H1 (cell line): Measurements from ENCODE around the gene ATP6V0A1. TPM values are rescaled to one million over a fixed set of nuclear protein-coding genes. Genes with fewer than 3 reads are reported as not detected.

Source experiments
- CTCF ChIA-PET: fragments of 300-600 bp; sonication (Branson Sonifier 250); formaldehyde crosslinking; loops from one replicate; lab custom pipeline; 2021; ENCODE audit not compliant: partially characterized antibody; lab: Charles Lee
- POLR2A ChIA-PET: fragments of 300-600 bp; sonication (Branson Sonifier 250); formaldehyde crosslinking; loops from one replicate; lab custom pipeline; 2021; ENCODE audit warnings: inconsistent platforms; ENCODE audit not compliant: partially characterized antibody; lab: Charles Lee
- DNase-seq, 2 experiments: peaks; one replicate each; pipeline versions ENCODE4 v3.0.0 to v3.0.0-alpha.2; 2010 to 2022; ENCODE audit warnings: low spot score in 2 of 2, low read depth in 1 of 2, mixed read lengths in 1 of 2
- FAIRE-seq: peaks from 2 replicates; lab custom pipeline; 2011; peaks lifted over from hg19 to GRCh38; lab: Jason Lieb, UNC
- H2AFZ ChIP-seq: 2 replicates; pipeline ENCODE4 v1.8.1; 2012; ENCODE audit warnings: low read length, inconsistent platforms
- H2AK5ac ChIP-seq: 2 replicates; pipeline ENCODE4 v1.6.1; 2013; ENCODE audit warnings: low read depth, low read length
- H2BK120ac ChIP-seq: replicated peaks from 2 replicates; pipeline ENCODE3; 2013; ENCODE audit warnings: low read depth, low read length, inconsistent platforms
- H2BK12ac ChIP-seq: 2 replicates; pipeline ENCODE4 v1.6.1; 2013; ENCODE audit warnings: low read depth, low read length
- H2BK15ac ChIP-seq: 2 replicates; pipeline ENCODE4 v1.6.1; 2013; ENCODE audit warnings: low read length
- H2BK20ac ChIP-seq: 2 replicates; pipeline ENCODE4 v1.6.1; 2013; ENCODE audit warnings: low read length
- H2BK5ac ChIP-seq: 2 replicates; pipeline ENCODE4 v1.6.1; 2013; ENCODE audit warnings: low read depth, low read length
- H3K14ac ChIP-seq: 2 replicates; pipeline ENCODE4 v1.6.1; 2013; ENCODE audit warnings: inconsistent platforms; ENCODE audit not compliant: insufficient read length
- H3K18ac ChIP-seq: 2 replicates; pipeline ENCODE4 v1.6.1; 2013; ENCODE audit warnings: low read length; ENCODE audit errors: extremely low read depth
- H3K23ac ChIP-seq: 2 replicates; pipeline ENCODE4 v1.6.1; 2013; ENCODE audit warnings: inconsistent platforms; ENCODE audit not compliant: insufficient read length
- H3K23me2 ChIP-seq: 2 replicates; pipeline ENCODE4 v1.6.1; 2013; ENCODE audit warnings: low read depth, low read length
- H3K27ac ChIP-seq: 2 replicates; pipeline ENCODE4 v1.6.1; 2011; ENCODE audit warnings: low read depth, low read length, inconsistent platforms
- H3K27me3 ChIP-seq, 4 experiments: replicated peaks in 1 of 4; 1 replicate in 1 of 4; 2 replicates in 3 of 4; pipeline versions ENCODE4 v1.6.1 to v1.8.1; 2011 to 2013; ENCODE audit warnings: low read length in 3 of 4, mild to moderate bottlenecking in 3 of 4, inconsistent platforms in 2 of 4, mixed read lengths in 2 of 4, moderate library complexity in 1 of 4; ENCODE audit not compliant: control insufficient read depth in 3 of 4, insufficient read depth in 3 of 4; ENCODE audit errors: extremely low read depth in 1 of 4
- H3K36me3 ChIP-seq, 4 experiments: 2 replicates each; pipeline versions ENCODE4 v1.6.1 to v1.8.1; 2011 to 2013; ENCODE audit warnings: mild to moderate bottlenecking in 4 of 4, low read length in 3 of 4, moderate library complexity in 2 of 4, control low read depth in 1 of 4, inconsistent platforms in 1 of 4; ENCODE audit not compliant: insufficient read depth in 4 of 4, control insufficient read depth in 2 of 4
- H3K4ac ChIP-seq: replicated peaks from 2 replicates; pipeline ENCODE3; 2013; ENCODE audit warnings: low read length, low read depth, mixed read lengths, inconsistent platforms; ENCODE audit not compliant: insufficient read length
- H3K4me1 ChIP-seq, 4 experiments: replicated peaks in 1 of 4; 1 replicate in 1 of 4; 2 replicates in 3 of 4; pipeline versions ENCODE4 v1.6.1 to v1.8.1; 2011 to 2013; ENCODE audit warnings: low read length in 3 of 4, inconsistent platforms in 2 of 4, mixed read lengths in 1 of 4; ENCODE audit not compliant: insufficient read depth in 4 of 4, control insufficient read depth in 3 of 4
- H3K4me2 ChIP-seq, 2 experiments: 2 replicates each; pipeline versions ENCODE4 v1.6.1 to v1.8.1; 2011 to 2013; ENCODE audit warnings: low read depth in 2 of 2, low read length in 2 of 2, control low read depth in 1 of 2, inconsistent platforms in 1 of 2, mild to moderate bottlenecking in 1 of 2; ENCODE audit not compliant: insufficient read depth in 1 of 2
- H3K4me3 ChIP-seq, 4 experiments: fragments of 200-600, 300-600 bp in 1 of 4; sonication (generic), shearing (Covaris generic), sonication (Bioruptor Twin) in 1 of 4; 2 replicates each; pipeline versions ENCODE4 v1.5.1 to v1.8.1; 2011 to 2016; ENCODE audit warnings: low read length in 4 of 4, low read depth in 3 of 4, control low read depth in 2 of 4, inconsistent platforms in 2 of 4, mild to moderate bottlenecking in 2 of 4, mixed read lengths in 1 of 4, moderate library complexity in 1 of 4; ENCODE audit not compliant: insufficient read depth in 2 of 4; ENCODE audit errors: extremely low read depth in 1 of 4
- H3K56ac ChIP-seq: replicated peaks from 2 replicates; pipeline ENCODE3; 2013; ENCODE audit warnings: low read depth, mild to moderate bottlenecking, mixed read lengths, low read length, inconsistent platforms; ENCODE audit not compliant: insufficient read length
- H3K79me1 ChIP-seq: 2 replicates; pipeline ENCODE4 v1.6.1; 2013; ENCODE audit warnings: low read depth, low read length, control low read depth
- H3K79me2 ChIP-seq, 2 experiments: 2 replicates each; pipeline versions ENCODE4 v1.6.1 to v1.8.1; 2012 to 2013; ENCODE audit warnings: low read length in 2 of 2, mild to moderate bottlenecking in 2 of 2, inconsistent platforms in 1 of 2; ENCODE audit not compliant: insufficient read depth in 2 of 2, control insufficient read depth in 1 of 2
- H3K9ac ChIP-seq, 4 experiments: replicated peaks in 1 of 4; 1 replicate in 1 of 4; 2 replicates in 3 of 4; pipeline versions ENCODE4 v1.6.1 to v1.8.1; 2011 to 2013; ENCODE audit warnings: low read depth in 3 of 4, low read length in 3 of 4, control low read depth in 2 of 4, mild to moderate bottlenecking in 2 of 4, moderate library complexity in 2 of 4, inconsistent platforms in 1 of 4; ENCODE audit errors: extremely low read depth in 1 of 4
- H3K9me3 ChIP-seq, 2 experiments: 2 replicates each; pipeline versions ENCODE4 v1.6.1 to v1.8.1; 2012 to 2013; ENCODE audit warnings: mild to moderate bottlenecking in 2 of 2, moderate library complexity in 2 of 2, control low read depth in 1 of 2, inconsistent platforms in 1 of 2, low read depth in 1 of 2, low read length in 1 of 2, mixed read lengths in 1 of 2; ENCODE audit not compliant: insufficient read depth in 2 of 2
- H4K20me1 ChIP-seq, 2 experiments: replicated peaks in 1 of 2; 2 replicates each; pipeline versions ENCODE3 to v1.8.1; 2011 to 2013; ENCODE audit warnings: inconsistent platforms in 2 of 2, low read length in 2 of 2, mild to moderate bottlenecking in 1 of 2; ENCODE audit not compliant: insufficient read depth in 2 of 2, control insufficient read depth in 1 of 2
- H4K5ac ChIP-seq: 2 replicates; pipeline ENCODE4 v1.6.1; 2013; ENCODE audit warnings: low read length, low read depth, mixed read lengths, inconsistent platforms; ENCODE audit not compliant: insufficient read length
- H4K8ac ChIP-seq: 2 replicates; pipeline ENCODE4 v1.8.0; 2013; ENCODE audit warnings: mild to moderate bottlenecking, moderate library complexity, low read length, inconsistent platforms; ENCODE audit not compliant: insufficient read depth; ENCODE audit errors: extremely low read depth
- H4K91ac ChIP-seq: replicated peaks from 2 replicates; pipeline ENCODE3; 2013; ENCODE audit warnings: low read length, mixed read lengths, inconsistent platforms; ENCODE audit not compliant: insufficient read length
- ASH2L ChIP-seq: fragments of 200-600, 300-600 bp; sonication (generic); IDR thresholded peaks from one replicate; pipeline ENCODE4 v1.7.1; 2017; ENCODE audit warnings: low read length
- BACH1 ChIP-seq: IDR thresholded peaks from 2 replicates; pipeline ENCODE4 v1.6.1; 2012; ENCODE audit warnings: low read length, improper control_type of control experiment
- CHD2 ChIP-seq: IDR thresholded peaks from 2 replicates; pipeline ENCODE4 v1.6.1; 2012; ENCODE audit warnings: low read length, improper control_type of control experiment
- KDM4A ChIP-seq: IDR thresholded peaks from one replicate; pipeline ENCODE4 v1.7.1; 2012; ENCODE audit warnings: low read depth, mild to moderate bottlenecking, moderate library complexity, low read length, inconsistent platforms; ENCODE audit not compliant: severe bottlenecking
- NRF1 ChIP-seq: IDR thresholded peaks from 2 replicates; pipeline ENCODE4 v1.6.1; 2011; ENCODE audit warnings: mild to moderate bottlenecking, low read depth, low read length, improper control_type of control experiment
- POLR2AphosphoS5 ChIP-seq: IDR thresholded peaks from 2 replicates; pipeline ENCODE4 v1.6.1; 2011; ENCODE audit warnings: low read depth, low read length
- RNF2 ChIP-seq: fragments of 200-900, 300-1000 bp; sonication (generic); IDR thresholded peaks from 2 replicates; pipeline ENCODE4 v1.7.1; 2016; ENCODE audit warnings: borderline replicate concordance, low read depth, mild to moderate bottlenecking, antibody characterized with exemption, low read length; ENCODE audit not compliant: poor library complexity, severe bottlenecking; ENCODE audit errors: missing control alignments
- TAF1 ChIP-seq: IDR thresholded peaks from 2 replicates; pipeline ENCODE4 v1.6.1; 2011; ENCODE audit warnings: mild to moderate bottlenecking, low read depth, low read length
- TCF12 ChIP-seq: IDR thresholded peaks from 2 replicates; pipeline ENCODE4 v1.6.1; 2011; ENCODE audit warnings: low read depth, mild to moderate bottlenecking, low read length
- YY1 ChIP-seq: IDR thresholded peaks from 2 replicates; pipeline ENCODE4 v1.6.1; 2011; ENCODE audit warnings: low read depth, mild to moderate bottlenecking, low read length
- WGBS, 2 experiments: shearing (Covaris generic) in 1 of 2; methylation state at CpG; one replicate each; pipeline versions ENCODE4 v1.1.6 to v1.1.7; 2013 to 2015; ENCODE audit warnings: low lambda C conversion rate in 2 of 2, mixed read lengths in 2 of 2, inconsistent platforms in 1 of 2, low coverage in 1 of 2, missing lambda C conversion rate in 1 of 2; ENCODE audit not compliant: insufficient replicate concordance in 2 of 2, insufficient coverage in 1 of 2, insufficient read length in 1 of 2; ENCODE audit errors: extremely low coverage in 1 of 2, missing lambda C conversion rate in 1 of 2; 5-methylcytosine and 5-hydroxymethylcytosine counted together
- polyA plus RNA-seq, 7 experiments: library from polyadenylated mRNA; depleted of rRNA in 3 of 7; stranded (reverse) in 5 of 7; unstranded in 2 of 7; fragments of >200 nt in 5 of 7; fragments of 200-250 nt in 2 of 7; gene quantifications; 1 replicate in 5 of 7; 2 replicates in 1 of 7; 4 replicates in 1 of 7; pipeline versions ENCODE4 v1.2.1 to v1.2.3, GENCODE V29; 2011 to 2013; ENCODE audit warnings: missing spikeins in 2 of 7, mixed read lengths in 2 of 7
- total RNA-seq: library from RNA; stranded (reverse); fragmentation: NEBNext Ultra II Directional; extraction: Animal tissue kit (Norgen Biotek cat#: 25700); gene quantifications from 2 replicates; pipeline ENCODE4 v1.2.1, GENCODE V29; 2021
- TF ChIP-seq, protein P1 (sequence below): IDR thresholded peaks from 2 replicates; pipeline ENCODE4 v1.6.1; 2012; ENCODE audit warnings: inconsistent platforms

ATP6V0A1 gene
- total and polyA plus RNA-seq, 2 of the 8 experiments (the other 6 are each of a cell fraction or from before 2014, with no cell fraction given), result 55.3 to 63.4 TPM

GRCh38 chr17:42536372-42537155 is 77.9 kb downstream of the ATP6V0A1 start:
- Histone ChIP-seq H3K9me3 (no peaks in the 10 kb centered on the region), H2BK12ac (0 out of 2 replicates have a peak overlapping the region, but pooled peaks have one; percentile 75), H4K5ac (peak overlapping the region; percentile 70), H2BK5ac (peak overlapping the region; percentile 79), H4K20me1 (peaks cover 1 to 2% of the 10 kb centered on the region in 2 experiments), H4K8ac (peak overlapping the region; percentile 95), H3K18ac (peak overlapping the region; percentile 96), H3K23me2 (peaks cover 9% of the 10 kb centered on the region), H3K27me3 (peaks cover 0 to 1% (median 0%) of the 10 kb centered on the region in 4 experiments; a peak in 2 of 7 replicates), H3K4me1 (peaks cover 0 to 15% (median 13%) of the 10 kb centered on the region in 4 experiments; a peak in 6 of 7 replicates), H3K14ac (no peak overlapping the region), H3K9ac (peak overlapping the region; percentile 56 to 88 (median 66); a peak in 6 of 7 replicates), H2BK15ac (0 out of 2 replicates have a peak overlapping the region, but pooled peaks have one; percentile 72), H3K23ac (no peak overlapping the region), H3K4ac (peak overlapping the region; percentile 92), H2AK5ac (peak overlapping the region; percentile 45; the same call in 1 of the 2 replicates), H3K79me1 (no peaks in the 10 kb centered on the region; the same call in 1 of the 2 replicates), H3K27ac (peak overlapping the region; percentile 66; the same call in 1 of the 2 replicates), H3K56ac (peak overlapping the region; percentile 34), H3K79me2 (no peaks in the 10 kb centered on the region), H3K4me2 (peak overlapping the region; percentile 94 to 95), H2BK120ac (peak overlapping the region; percentile 4), H2BK20ac (peak overlapping the region; percentile 80; the same call in 1 of the 2 replicates), H2AFZ (no peak overlapping the region), H4K91ac (peak overlapping the region; percentile 25), H3K36me3 (peaks cover 0 to 9% (median 3%) of the 10 kb centered on the region in 4 experiments; a peak in 3 of 8 replicates), H3K4me3 (peak overlapping the region; percentile 50 to 72 (median 62))
- DNase-seq (peak in 1 of 2 experiments; percentile 80), FAIRE-seq (no peak)
- ChIA-PET POLR2A (interaction anchor here (0.6 to 4.3 kb wide), 16 partner anchors 10 to 508 kb away, joined by 3 to 43 read pairs (median 4); partner anchors contain the start of genes CAVIN1, CNTD1, COA3 and COASY), CTCF (interaction anchor here (1.5 to 5.1 kb wide), 3 partner anchors 12 to 19 kb away, joined by 5 to 28 read pairs (median 10); no protein-coding TSS in a partner anchor)
- WGBS, 2 experiments, result 7% methylated on average over 26 of the region's 65 CpGs; no CpG with 5 or more reads in 1 of the 2 experiments
- TF ChIP-seq BACH1, result no peak; the same call in 1 of the 2 replicates
- TF ChIP-seq KDM4A, result peak; percentile 30
- no peak for TF ChIP-seq NRF1
- no peak for TF ChIP-seq CHD2
- no peak for TF ChIP-seq YY1
- TF ChIP-seq TCF12, result no peak
- no peak for TF ChIP-seq RNF2
- peak; percentile 35 for TF ChIP-seq POLR2AphosphoS5
- no peak; the same call in 1 of the 2 replicates for TF ChIP-seq TAF1
- peak; percentile 21 for TF ChIP-seq ASH2L
- TF ChIP-seq, protein P1, sequence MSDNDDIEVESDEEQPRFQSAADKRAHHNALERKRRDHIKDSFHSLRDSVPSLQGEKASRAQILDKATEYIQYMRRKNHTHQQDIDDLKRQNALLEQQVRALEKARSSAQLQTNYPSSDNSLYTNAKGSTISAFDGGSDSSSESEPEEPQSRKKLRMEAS, result peak; percentile 63; the same call in 1 of the 2 replicates
